HTERT RPE-1 (cell line): Measurements from ENCODE around the gene GGTLC2.
"Not testable (repeated sequence)": the region's sequence is repeated elsewhere in the genome, so short reads cannot be mapped to it uniquely, and the experiment has no call there.

Experiments
- in situ Hi-C: fragments of 300-500 bp; cut with MboI; formaldehyde crosslinking; loops from 4 replicates; pipeline ENCODE4 v1.14.3; 2020; ENCODE audit warnings: low sequenced_read_pairs

Gene GGTLC2

GRCh38 chr22:22644314-22644713, at the start of gene GGTLC2:
TSS of gene GGTLC2 (plus strand) at chr22:22644614. CDS start at chr22:22646346, 1,732 bp downstream.
- in situ Hi-C loops: not testable (repeated sequence)

- in situ Hi-C loops: no loop called here
These were observed 49.2 kb upstream of the GGTLC2 start for GRCh38 chr22:22595001-22595835.

- in situ Hi-C loops: no loop called here
These were observed 46.3 kb upstream of the GGTLC2 start for GRCh38 chr22:22598144-22598543.

GRCh38 chr22:22599248-22599647, 45.2 kb upstream of the GGTLC2 start:
- in situ Hi-C loops: no loop called here

- in situ Hi-C loops: no loop called here
These were observed 43.7 kb upstream of the GGTLC2 start for GRCh38 chr22:22600531-22601261.

DNA sequence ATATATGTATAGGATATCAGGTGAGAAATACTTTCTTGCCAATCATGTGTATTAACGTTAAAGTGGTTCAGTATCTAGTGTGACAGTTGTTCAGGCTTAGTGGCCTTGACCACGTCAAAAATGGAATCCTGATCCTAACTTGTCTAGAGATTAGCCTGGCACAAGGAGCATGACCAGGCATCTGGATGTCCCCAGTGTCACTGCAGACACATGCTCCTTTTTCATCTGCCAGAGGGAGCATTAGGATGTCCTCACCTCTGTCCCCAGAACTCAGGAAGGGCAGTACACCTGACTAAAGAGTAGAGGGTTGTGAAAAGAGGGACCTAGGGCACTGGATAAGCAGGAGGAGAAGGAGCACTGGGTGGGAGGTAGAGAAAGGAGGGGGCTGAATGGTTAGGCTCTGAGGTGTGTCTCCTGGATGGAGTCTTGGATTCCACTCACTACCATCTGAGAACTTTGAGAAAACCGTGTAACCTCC, 40.9 kb upstream of the GGTLC2 start:
- in situ Hi-C loops: no loop called here

- in situ Hi-C loops: no loop called here
These were observed 39.9 kb upstream of the GGTLC2 start for GRCh38 chr22:22604326-22605073.

GRCh38 chr22:22605074-22605404, 39.4 kb upstream of the GGTLC2 start:
- in situ Hi-C loops: no loop called here

DNA sequence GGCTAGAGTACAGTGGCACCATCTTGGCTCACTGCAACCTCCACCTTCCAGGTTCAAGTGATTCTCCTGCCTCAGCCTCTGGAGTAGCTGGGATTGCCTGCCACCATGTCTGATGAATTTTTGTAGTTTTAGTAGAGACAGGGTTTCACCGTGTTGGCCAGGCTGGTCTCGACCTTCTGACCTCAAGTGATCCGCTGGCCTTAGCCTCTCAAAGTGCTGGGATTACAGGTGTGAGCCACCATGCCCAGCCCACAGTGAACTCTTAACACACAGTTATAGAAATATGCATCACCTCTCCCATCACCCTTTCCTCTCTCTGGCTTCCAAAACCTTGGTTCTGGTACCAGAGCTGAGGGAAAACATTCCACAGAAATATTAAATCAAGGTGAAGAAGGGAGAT, 36.4 kb upstream of the GGTLC2 start:
- in situ Hi-C loops: not testable (repeated sequence)

DNA sequence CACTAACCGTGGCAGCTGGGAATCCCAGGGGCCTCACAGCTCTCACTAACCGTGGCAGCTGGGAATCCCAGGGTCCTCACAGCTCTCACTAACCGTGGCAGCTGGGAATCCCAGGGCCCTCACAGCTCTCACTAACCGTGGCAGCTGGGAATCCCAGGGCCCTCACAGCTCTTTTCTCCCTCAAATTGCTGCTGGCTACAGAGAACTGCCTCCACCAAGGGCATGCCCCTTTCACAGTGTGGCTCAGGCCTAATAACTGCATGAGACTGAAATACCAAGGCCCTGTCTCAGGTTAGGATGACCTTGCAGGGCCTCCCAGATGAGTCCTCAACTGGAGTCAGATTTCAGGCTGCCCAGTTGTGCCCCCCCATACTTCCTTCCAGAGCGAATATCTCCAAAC, 35.1 kb upstream of the GGTLC2 start:
- in situ Hi-C loops: no loop called here

DNA sequence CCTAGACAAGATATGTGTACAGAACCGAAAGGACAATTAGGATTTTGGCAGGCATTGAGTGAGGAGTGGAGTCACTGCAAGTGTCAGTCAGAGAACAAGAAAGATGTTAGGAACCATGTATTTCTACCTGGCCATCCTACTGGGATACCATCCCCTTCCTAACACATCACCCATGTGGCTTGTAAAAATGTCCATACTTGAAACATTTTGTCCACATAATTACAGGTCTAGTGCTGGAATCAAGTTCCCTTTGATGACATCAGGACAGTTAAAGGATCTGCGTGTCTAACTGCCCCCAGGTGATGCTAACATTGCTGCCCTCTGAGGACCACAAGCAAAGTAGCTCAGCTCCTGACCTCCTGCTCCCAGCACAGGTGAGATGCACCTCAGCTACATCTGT, 31.9 kb upstream of the GGTLC2 start:
- in situ Hi-C loops: no loop called here

DNA sequence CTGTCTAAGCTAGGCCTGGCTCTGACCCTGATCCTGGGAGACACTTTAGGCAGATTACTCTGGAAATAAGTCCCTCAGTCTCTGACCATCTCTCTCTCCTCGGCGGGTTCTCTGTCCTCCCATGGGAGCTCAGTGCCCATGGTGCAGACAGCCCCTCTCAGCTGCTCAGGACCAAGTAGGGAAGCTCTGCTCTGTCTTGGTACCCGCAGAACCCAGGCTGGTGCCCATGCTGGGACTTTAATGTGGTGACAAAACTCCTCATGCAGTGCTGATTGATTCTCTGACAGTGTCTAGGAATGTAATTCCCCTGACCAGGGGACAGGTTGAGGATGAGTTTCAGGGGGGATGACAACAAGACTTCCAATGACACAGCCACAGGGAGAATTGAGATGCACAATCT, 30.3 kb upstream of the GGTLC2 start:
- in situ Hi-C loops: no loop called here

- in situ Hi-C loops: no loop called here
These were observed 27.8 kb upstream of the GGTLC2 start for GRCh38 chr22:22616636-22617035.

GRCh38 chr22:22618448-22618847, 26.0 kb upstream of the GGTLC2 start:
- in situ Hi-C loops: no loop called here

DNA sequence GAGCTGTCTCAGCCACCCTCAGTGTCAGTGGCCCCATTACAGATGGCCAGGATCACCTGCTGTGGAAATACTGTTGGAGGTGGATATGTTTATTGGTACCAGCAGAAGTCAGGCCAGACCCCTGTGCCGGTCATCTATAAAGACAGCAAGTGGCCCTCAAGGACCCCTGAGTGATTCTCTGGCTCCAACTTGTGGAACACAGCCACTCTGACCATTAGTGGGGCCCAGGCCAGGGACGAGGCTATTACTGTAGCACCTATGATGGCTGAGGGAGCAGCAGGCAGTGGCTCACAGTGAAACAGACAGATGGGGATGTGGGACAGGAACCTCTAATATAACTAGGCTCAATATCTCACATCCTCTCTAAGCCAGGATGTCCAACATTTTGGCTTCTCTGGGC, 25.5 kb upstream of the GGTLC2 start:
- in situ Hi-C loops: no loop called here

- in situ Hi-C loops: no loop called here
These were observed 24.5 kb upstream of the GGTLC2 start for GRCh38 chr22:22619765-22620414.

GRCh38 chr22:22628546-22629495, 15.6 kb upstream of the GGTLC2 start:
- in situ Hi-C loops: not testable (repeated sequence)

- in situ Hi-C loops: not testable (repeated sequence)
These were observed 13.2 kb upstream of the GGTLC2 start for GRCh38 chr22:22631223-22631652.

- in situ Hi-C loops: not testable (repeated sequence)
These were observed 12.2 kb upstream of the GGTLC2 start for GRCh38 chr22:22632226-22632625.

GRCh38 chr22:22633533-22633932, 10.9 kb upstream of the GGTLC2 start:
- in situ Hi-C loops: not testable (repeated sequence)
